AG08396 (cell line): ENCODE data around the gene NSMF.
A peak's percentile ranks its signal among the peaks of the same experiment; 100 is the strongest.
"Not testable (repeated sequence)": the region's sequence is repeated elsewhere in the genome, so short reads cannot be mapped to it uniquely, and the experiment has no call there.

Experiments used
- DNase-seq: peaks from one replicate; pipeline ENCODE4 v3.0.0; 2012; ENCODE audit warnings: low spot score, mixed read lengths

The NSMF gene

DNA sequence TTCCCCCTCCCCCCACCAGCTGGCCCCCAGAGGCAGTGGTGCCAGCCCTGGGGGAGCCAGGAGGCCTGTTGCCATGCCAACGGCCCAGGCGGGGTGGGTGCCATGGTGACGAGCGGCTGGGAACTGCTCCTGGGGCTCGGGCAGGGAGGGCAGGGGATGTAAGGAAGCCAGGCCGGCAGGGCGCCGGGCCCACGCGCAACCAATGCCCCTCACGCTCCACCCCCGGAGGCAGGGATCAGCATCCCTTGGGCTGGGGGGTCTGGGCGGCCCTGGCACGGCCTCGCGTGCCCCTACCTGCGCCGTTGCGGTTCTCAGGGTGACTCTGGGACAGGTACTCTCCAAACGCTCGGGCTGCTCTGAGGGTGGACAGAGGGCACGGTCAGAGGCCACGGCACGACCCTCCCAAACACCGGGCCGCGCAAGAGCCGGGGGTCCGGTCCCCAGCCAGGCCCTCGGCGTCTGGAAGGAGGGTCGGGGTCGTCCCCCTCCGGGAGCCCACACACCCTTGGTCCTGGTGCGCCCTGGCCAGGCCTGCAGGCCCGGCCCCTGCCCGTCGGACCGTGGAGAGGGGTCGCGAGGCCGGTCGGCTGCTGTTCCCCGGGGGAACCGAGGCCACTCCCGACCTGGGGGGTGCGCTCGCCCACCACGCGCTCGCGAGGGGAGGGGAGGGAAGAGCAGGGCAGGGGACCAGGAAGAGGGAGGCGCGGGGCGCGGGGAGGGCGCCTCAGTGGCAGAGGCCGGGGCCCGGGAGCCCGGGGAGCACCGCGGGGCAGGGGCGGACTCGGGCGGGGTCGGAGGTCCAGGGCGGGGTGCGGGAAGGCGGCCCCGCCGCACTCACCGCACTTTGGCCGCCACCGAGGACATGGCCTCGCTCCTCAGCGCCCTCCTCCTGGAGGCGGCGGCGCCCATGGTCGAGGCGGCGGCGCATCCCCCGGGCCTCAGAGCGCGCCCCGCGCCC, 661 bp downstream of the NSMF start:
- no peak for DNase-seq

DNA sequence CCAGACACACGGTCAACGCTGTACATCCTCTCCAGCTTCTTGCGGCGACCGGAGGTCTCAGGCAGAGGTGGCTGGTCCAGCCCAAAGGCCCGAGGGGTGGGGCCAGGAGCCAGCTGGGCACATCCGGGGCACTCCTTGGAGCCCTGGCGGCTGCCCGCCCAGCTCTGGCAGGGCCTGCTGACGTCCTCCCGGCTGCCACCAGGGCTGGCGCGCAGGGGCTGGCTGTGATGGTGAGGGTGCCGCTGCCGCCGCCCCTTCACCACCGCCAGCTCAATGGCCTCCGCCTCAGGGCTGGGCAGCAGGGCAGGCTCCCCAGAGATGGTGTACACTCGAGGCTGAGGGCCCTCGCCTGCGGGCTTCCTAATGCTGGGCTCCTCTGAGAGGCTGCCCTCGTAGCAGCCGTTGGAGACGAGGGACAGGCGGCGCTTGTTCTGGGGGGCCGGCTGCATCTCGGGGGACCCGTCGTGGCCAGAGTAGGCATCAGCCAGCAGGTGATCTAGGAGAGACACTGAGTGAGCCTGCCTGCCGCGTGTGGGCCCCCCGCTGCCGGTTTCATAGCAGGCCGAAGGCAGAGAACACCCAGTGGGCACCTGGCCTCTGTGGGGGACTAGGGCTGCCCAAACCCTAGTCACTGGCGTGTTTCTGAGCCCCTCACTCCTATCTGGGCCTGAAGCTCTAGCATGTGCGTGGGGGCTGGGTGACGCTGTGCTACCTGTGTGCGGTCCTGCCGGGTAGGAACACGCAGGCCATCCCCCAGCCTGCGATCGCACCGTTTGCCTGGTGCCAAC, 1.5 kb downstream of the NSMF start:
- DNase-seq, result no peak

DNA sequence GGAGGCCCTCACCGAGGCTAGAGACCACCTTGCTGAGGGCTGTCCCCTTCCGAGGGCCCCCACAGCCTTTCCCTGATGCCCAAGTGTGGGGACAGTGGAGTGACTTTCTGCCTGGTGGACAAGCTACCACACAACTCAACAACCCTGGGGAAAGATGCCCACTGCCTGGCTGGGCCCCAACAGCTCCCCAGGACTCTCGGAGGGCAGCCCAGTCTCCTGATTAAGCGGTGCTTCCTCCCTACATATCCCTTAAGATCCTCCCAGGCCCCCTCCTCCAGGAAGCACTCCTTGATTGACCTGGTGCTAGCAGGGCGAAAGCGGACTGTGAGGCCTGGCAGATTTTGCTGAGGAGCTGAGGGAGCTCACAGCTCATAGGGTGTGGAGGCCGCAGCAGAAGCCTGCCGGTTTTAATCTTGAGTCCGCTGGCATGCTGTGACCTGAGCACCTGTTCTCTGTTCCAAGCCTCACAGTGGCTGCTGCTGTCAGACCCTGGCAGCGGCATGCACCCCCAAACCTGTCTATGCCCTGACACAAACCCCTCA, 2.2 kb downstream of the NSMF start:
- DNase-seq, result no peak

DNA sequence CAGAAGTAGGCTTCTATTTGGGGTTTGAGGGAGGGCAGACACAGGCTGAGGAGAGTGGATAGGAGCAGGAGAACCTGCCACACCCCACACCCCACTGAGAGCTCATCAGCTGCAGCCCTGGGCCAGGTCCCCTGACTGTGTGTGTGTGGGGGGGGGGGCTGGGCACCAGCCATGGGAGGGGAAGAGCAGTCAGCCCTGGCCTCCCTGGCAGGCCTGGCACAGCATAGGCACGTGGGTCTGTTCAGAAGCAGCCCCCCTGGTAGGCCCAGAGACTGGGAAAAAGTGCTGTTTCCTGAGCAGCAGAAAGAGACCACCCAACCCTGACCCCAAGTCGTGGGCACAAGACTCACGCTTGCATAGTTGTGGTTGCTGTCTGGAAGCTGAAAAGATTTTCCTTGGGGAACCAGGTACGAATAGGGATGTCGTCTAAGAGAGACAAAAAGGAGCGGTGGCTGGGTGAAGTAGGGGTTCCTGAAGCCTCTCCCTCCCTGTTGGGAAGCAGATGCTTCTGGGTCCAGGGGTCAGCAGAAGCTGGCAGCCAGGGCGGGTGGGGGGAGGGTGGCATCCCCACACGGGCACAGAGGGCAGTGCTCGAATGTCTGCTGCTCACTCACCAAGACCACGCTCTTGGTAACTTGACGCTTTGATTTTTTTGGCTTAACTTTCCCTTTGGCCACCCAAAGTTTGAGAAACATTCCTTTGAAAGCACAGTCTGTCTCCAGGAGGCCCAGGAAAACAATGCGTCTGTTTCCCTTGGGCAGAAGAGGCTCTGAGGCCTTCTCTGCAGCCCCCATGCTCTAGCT, 2.9 kb downstream of the NSMF start:
- DNase-seq, result no peak

DNA sequence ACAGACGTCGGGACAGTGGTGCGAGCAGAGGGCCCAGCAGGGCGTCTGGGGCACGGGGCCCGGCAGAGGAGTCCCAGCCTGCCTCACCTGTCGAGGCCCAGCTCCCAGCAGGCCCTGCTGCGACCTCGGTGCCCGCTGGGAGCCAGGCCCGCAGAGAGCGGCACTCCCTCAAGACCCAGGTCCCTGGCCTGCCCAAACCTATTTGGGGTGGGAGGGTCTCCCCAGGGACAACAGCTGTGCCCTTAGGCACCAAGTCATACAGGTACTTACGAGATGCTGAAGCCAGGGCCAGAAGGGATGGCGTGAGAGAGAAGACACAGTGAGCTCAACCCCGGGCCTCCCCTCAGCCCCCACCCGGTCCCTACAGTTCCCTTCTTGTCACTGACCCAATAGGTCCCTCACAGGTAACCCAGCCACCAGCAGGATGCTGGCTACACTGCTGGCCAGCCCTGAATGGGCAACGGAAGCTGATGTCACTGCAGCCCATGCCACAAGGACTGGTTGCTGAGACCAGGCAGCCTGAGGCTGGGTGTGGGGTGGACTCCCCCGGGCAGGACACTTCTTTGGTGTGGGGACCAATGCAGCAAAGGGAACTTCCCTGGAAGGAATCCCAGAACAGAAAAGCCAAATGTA, 3.7 kb downstream of the NSMF start:
- no peak for DNase-seq

DNA sequence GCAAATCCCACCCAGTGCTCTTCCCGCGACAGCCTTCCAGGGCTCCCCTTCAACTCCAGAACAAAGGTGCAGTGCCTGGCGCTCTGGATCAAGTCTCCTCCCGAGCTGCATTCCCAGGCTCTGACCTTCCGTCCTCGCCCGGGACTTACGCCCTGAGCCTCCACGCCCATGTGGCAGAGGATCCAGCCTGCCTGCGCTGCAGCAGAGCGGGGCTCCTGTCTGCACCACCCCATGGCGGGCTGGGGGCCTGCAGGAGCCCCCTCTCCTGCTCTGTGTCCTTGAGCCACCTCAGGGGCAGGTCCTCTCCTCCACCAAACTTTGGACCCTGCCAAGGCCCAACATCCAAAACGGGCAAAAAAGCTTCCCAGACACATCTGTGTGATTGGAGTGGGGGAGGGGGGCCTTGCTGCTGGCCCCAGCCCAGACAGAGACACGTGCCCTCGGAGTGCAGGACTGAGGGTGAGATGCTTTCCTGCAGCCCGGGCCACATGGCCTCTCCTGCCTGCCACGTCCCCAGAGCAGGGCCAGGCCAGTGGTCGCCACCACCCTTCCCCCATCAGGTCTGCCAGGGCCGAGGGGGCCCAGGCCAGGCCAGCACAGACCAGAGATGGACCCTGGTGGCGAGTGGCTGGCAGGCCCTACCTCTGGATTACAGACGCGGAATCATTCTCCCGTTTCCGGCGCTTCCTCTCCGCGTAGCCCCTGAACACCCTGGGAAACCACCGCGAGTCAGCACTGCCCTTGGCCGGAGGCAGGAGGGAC, 4.4 kb downstream of the NSMF start:
- no peak for DNase-seq

DNA sequence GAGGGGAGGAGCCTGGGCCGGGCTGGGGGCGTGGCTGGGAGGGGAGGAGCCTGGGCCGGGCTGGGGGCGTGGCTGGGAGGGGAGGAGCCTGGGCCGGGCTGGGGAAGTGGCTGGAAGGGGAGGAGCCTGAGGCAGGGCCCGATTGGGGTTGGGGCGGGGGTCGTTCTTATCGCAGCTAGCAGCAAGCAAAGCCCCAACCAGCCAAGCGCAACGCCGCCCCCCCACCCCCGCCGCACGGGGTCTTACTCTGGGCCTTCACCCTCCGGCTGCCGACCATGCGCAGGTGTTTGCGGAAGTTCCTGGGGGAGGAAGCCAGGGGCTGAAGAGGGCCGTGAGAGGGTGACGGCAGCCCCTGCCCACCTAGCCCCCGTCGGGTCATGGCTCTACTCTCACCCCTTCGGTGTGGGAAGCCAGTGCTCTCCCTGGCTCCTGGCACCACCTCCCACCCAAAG, 5.0 kb downstream of the NSMF start:
- DNase-seq, result no peak

DNA sequence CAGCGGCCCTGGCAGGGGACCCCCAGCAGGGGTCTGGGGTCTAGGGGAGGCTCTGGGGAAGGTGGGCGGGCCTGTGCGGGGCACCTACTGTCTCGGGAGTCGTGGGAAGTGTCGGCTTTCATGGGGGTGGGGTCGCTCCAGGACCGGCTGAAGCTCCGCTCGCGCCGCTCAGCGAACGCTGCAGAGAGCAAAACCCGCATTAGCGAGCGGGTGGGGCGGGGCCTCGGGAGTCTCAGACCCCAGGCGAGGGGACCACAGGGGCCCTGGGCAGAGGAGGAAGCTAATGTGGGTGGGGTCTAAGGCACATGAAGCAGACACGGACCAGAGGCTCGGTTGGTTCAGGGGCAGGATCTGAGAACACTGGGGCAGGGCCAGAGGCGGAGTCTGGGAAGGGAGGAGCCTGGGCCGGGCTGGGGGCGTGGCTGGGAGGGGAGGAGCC, 5.5 kb downstream of the NSMF start:
- DNase-seq, result peak; percentile 88

DNA sequence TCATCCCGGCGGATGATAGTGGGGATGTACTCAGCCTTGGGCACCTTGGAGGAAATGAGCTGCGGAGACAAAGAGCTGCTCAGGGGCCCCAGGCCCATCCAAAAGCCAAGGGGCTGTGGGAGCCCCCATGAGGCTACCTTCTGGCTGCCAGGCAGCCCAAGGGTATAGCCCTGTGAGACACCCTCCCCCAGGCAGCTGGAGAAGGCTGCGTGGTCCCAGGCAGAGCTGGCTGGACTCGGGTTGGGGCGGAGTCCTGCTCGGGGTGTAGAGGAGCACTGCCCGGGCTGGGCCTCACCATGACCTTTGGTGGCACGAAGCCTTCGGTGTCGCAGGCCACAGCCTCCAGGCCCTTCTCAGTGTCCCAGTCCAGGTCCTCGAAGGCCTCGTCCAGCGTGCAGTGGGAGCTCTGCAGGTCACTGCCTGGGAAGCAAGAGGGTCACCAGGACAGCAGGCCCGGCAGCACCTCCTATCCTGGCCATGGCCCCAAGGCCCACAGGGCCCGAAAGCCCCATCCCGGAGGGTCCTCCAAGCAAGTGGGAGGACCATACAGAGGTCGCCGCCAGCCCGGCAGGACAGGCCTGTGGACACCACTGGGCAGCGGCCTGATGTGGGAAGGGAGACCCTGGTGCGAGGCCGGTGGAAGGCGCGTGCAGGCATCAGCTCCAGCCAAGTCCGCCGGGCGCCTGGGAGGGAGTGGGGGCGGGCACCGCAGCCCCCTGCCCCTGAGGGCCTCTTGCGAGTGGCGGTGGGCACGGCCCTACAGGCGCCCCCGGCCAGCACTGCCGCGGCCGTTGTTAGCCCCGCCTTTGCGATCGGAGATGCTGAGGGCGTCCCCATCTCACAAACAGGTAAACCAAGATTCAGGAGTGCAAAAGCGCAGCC, 6.1 kb downstream of the NSMF start:
- no peak for DNase-seq

DNA sequence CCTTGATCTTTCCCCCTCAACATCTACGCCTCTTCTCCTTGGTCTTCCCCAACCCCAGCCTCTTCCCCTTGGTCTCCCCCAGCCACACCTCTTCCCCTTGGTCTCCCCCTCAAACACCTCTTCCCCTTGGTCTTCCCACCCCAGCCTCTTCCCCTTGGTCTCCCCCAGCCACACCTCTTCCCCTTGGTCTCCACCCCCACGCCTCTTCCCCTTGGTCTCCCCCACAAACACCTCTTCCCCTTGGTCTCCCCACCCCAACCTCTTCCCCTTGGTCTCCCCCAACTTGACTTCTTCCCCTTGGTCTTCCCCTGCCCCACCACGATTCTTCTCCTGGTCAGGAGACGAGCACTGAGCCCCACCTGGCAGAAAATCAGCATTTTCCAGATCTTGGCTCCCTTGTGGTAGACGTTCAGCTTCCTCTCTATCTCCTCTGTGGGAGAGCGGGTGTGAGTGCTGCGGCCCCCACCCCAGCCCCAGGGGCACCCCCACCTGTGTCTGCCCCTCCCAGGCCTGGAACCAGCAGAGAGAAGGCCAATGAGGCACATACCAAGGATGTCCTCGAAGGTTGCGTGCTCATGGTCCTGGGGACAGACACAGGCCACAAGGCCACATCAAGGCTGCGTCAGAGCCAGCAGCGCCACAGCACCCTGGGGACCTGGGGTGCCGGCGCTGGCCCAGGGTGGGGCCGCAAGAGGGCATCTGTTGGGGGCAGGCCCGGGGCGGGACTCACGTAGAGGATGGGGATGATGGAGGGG, 7.0 kb downstream of the NSMF start:
- no peak for DNase-seq

DNA sequence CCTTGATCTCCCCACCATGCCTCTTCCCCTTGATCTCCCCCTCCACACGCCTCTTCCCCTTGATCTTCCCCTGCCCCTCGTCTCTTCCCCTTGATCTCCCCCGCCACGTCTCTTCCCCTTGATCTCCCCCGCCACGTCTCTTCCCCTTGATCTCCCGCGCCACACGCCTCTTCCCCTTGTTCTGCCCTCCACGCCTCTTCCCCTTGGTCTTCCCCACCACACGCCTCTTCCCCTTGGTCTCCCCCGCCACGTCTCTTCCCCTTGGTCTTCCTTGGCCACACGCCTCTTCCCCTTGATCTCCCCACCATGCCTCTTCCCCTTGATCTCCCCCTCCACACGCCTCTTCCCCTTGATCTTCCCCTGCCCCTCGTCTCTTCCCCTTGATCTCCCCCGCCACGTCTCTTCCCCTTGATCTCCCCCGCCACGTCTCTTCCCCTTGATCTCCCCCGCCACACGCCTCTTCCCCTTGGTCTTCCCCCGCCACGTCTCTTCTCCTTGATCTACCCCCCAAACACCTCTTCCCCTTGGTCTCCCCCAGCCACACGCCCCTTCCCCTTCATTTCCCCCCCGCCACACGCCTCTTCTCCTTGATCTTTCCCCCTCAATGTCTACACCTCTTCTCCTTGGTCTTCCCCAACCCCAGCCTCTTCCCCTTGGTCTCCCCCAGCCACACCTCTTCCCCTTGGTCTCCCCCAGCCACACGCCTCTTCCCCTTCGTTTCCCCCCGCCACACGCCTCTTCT, 7.7 kb downstream of the NSMF start:
- not testable (repeated sequence) for DNase-seq

DNA sequence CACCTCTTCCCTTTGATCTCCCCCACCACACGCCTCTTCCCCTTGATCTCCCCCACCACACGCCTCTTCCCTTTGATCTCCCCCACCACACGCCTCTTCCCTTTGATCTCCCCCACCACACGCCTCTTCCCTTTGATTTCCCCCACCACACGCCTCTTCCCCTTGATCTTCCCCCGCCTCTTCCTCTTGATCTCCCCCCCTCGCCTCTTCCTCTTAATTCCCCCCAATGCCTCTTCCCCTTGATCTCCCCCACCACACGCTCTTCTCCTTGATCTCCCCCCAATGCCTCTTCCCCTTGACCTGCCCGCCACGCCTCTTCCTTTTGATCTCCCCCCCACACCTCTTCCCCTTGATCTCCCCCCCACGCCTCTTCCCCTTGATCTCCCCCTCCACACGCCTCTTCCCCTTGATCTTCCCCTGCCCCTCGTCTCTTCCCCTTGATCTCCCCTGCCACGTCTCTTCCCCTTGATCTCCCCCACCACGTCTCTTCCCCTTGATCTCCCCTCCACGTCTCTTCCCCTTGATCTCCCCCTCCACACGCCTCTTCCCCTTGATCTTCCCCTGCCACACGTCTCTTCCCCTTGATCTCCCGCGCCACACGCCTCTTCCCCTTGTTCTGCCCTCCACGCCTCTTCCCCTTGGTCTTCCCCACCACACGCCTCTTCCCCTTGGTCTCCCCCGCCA, 8.5 kb downstream of the NSMF start:
- DNase-seq, result not testable (repeated sequence)

DNA sequence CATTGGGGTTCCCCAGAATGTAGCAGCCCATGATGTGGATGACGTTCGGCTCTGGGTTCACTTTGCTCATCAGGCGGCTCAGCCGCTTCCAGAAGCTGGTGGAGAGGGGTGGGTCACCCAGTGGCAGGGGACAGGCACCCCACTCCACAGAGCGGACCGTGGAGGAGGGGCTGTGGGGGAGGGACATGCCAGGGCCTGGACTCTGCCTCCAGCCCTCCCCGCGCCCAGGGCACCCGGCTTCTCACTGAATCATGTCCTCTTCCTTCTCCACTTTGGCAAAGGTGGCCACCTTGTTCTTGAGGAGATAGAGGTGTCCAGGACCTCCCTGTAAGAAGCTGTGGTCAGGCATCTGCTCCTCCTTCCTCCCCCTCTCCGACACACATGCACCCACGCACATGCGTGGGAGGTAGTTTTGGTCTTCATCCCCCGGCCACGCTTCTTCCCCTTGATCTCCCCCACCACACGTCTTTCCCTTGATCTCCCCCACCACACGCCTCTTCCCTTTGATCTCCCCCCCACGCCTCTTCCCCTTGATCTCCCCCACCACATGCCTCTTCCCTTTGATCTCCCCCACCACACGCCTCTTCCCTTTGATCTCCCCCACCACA, 9.1 kb downstream of the NSMF start:
- no peak for DNase-seq

DNA sequence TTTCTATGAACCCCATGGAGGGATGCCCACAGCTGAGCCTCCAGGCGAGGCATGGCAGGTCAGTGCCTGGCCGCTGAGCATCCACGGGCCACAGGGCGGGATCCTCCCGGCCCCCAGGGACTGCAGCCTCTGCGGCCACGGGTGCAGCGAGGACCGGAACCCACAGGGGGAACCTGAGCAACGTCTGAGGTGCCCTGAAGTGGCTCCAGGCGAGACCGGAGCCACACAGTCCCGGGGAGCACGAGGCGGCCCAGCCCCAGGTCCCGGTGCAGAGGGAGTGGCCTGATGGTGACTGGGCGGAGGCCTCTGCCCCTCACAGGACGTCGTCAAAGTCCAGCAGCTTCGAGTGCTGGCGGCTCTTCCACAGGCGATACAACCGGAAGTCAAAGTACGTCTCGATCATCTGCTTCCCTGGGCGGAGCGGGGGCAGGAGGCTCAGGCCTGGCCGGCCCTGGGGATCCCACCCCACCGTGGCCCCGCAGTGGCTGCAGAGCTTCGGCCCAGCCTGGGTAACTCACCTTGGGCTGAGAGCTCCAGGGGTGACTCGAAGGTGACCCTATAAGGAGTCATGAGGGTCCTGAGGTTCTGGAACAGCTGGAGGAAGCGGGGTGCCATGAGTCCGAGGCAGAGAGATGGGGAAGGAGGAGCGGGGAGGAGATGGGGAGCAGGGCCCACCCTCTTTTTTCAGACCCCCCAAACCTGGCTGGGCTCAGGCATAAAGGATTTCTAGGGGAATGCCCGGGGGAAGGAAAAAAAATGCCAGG, 9.9 kb downstream of the NSMF start:
- DNase-seq, result no peak

DNA sequence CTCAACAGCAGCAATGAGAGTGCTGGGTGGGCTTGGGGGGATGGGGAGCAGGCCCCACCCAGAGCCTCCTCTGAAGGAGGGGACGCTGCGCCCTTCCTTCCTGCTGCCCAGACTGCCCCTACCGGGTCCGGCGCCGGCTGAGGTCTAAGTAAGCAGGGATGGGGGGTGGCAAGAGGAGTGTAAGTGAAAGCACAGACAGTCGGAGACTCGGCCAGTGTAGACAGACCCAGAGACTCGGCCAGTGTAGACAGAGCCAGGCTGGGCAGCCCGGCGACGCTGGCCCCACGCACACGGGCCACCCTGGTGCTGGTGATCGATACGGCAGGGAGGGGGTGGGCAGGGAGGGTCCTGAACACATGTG, 10.6 kb downstream of the NSMF start:
- no peak for DNase-seq
